Measurements from ENCODE around the gene PDE4C. TPM values are rescaled to one million over a fixed set of nuclear protein-coding genes. Genes with fewer than 3 reads are reported as not detected.

Gene PDE4C
- total RNA-seq, 3 donors from 2014 or later, result 2.5 to 7.7 (median 6.2) TPM

DNA sequence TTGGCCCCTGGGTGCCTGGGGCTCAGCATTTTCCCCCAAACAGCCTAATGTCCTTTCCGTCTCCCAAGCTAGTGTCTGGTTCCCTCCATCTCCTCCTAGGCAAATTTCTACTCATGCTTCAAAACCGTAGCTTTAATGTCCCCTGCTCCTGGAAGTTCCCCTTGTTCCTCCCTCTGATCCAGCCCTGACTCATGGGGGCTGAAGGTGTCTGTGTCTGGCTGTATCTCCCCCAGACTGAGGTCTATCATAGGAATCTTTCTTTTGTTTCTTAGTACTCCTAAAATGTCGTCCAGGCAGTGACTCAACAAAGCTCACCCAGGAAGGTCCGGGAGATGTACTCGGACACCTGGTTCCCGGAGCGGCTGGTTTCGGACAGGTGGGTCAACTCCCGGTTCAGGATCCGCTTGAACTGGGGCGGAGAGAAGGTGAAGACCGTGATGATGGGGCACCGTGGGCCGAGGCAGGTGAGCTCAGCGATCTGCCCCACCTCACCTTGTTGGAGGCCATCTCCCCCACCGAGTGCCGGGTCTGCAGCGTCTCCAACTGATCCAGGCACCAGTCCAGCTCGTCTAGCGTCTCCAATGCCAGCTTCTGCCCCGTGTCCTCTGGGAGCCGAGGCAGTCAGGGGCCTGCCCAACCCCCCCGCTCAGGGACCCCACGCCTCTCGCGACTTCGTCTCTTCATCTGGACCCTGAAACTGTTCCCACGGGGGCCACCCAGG is 6.2 kb downstream of the PDE4C start:
- TF ChIP-seq CTCF (IDR thresholded peaks at IDR 0.05), result no peak
- peaks cover 3% of the 10 kb centered on the region for H3K36me3 ChIP-seq (ENCODE audit: low read depth)
- intact Hi-C loops (cut with DNase I, micrococcal nuclease), result no loop called here
- no peaks in the 10 kb centered on the region for H3K9me3 ChIP-seq
- ATAC-seq (no peak), DNase-seq (no peak)
- H3K4me3 ChIP-seq, result no peak overlapping the region
- peaks cover 12% of the 10 kb centered on the region for H3K4me1 ChIP-seq (ENCODE audit: low read depth)

GRCh38 chr19:18218600-18218999 is 7.6 kb downstream of the PDE4C start:
- DNase-seq, result no peak
- Histone ChIP-seq H3K36me3 (ENCODE audit: low read depth) (no peaks in the 10 kb centered on the region), H3K9me3 (no peaks in the 10 kb centered on the region), H3K4me1 (ENCODE audit: low read depth) (no peaks in the 10 kb centered on the region), H3K4me3 (no peak overlapping the region)
- intact Hi-C loops (cut with DNase I, micrococcal nuclease), result no loop called here
- no peak for ATAC-seq
- TF ChIP-seq CTCF (IDR thresholded peaks at IDR 0.05), result no peak

GRCh38 chr19:18218159-18218558 is 8.1 kb downstream of the PDE4C start:
- intact Hi-C loops (cut with DNase I, micrococcal nuclease), result no loop called here
- no peaks in the 10 kb centered on the region for H3K4me1 ChIP-seq (ENCODE audit: low read depth)
- ATAC-seq, result no peak
- H3K4me3 ChIP-seq, result no peak overlapping the region
- H3K36me3 ChIP-seq (ENCODE audit: low read depth), result no peaks in the 10 kb centered on the region
- no peak for TF ChIP-seq CTCF (IDR thresholded peaks at IDR 0.05)
- no peaks in the 10 kb centered on the region for H3K9me3 ChIP-seq
- no peak for DNase-seq

DNA sequence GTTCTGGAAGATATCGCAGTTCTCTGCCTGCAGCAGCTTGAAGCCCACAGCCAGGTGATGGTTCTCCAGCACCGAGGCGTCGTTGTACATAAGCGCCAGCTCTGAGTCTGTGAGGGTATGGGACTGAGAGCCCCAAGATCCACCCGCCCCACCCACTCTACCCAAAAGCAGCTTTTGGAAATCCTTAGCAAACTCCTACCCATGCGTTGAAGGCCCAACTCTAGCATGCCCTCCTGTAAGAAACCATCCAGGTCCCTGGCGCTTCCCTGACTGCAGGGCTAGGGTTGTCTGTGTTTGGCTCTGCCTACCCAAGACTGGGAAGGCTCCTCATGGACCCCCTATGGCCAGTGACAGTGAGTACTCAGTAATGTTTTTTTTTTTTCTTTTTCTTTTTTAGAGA is 9.4 kb downstream of the PDE4C start:
- H3K4me1 ChIP-seq (ENCODE audit: low read depth), result no peaks in the 10 kb centered on the region
- no peaks in the 10 kb centered on the region for H3K36me3 ChIP-seq (ENCODE audit: low read depth)
- TF ChIP-seq CTCF (IDR thresholded peaks at IDR 0.05), result no peak
- intact Hi-C loops (cut with DNase I, micrococcal nuclease), result no loop called here
- ATAC-seq (no peak), DNase-seq (no peak)
- H3K9me3 ChIP-seq, result no peaks in the 10 kb centered on the region
- H3K4me3 ChIP-seq, result no peak overlapping the region

DNA sequence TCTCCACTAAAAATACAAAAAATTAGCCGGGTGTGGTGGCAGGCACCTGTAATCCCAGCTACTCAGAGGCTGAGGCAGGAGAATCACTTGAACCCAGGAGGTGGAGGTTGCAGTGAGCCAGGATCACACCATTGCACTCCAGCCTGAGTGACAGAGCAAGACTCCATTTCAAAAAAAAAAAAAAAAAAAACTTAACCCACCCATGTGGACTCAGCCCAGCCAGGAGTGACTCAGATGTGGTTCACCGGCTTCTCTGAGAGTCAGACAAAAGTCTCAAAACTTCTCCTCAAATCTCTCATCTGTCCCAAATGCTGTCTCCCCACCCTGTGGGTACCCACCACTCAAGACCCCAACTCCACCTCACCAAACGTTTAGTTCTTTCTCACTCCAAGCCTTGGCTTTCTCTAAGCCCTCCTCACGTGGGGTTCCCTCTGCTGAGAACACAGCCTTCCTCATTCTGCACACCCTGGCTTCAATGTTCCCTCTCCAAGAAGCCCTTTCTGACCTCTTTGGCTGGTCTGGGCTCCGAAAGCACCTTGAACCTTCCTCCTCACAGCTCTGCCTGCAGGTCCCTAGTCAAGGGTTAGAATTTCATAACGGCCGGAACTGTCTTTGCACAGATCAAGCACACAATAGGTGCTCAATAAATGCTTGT is 11.3 kb downstream of the PDE4C start:
- TF ChIP-seq CTCF (IDR thresholded peaks at IDR 0.05), result no peak
- no peaks in the 10 kb centered on the region for H3K9me3 ChIP-seq
- ATAC-seq (no peak), DNase-seq (no peak)
- intact Hi-C loops (cut with DNase I, micrococcal nuclease), result loop anchor here in 1 of 2 donors (5.0 kb wide), 1 partner anchor 32 kb away; no protein-coding TSS in a partner anchor
- no peaks in the 10 kb centered on the region for H3K4me1 ChIP-seq (ENCODE audit: low read depth)
- H3K4me3 ChIP-seq, result no peak overlapping the region
- H3K36me3 ChIP-seq (ENCODE audit: low read depth), result no peaks in the 10 kb centered on the region
